Astrocyte (in vitro differentiated cells and primary cell): ENCODE results near the gene GPD2. TPM values are rescaled to one million over a fixed set of nuclear protein-coding genes. Genes with fewer than 3 reads are reported as not detected.

Source experiments
- DNase-seq: peaks from one replicate; pipeline ENCODE4 v3.0.0-alpha.2; 2010; ENCODE audit warnings: low read depth
- FAIRE-seq: peaks from 2 replicates; lab custom pipeline; 2011; peaks lifted over from hg19 to GRCh38; lab: Jason Lieb, UNC
- H2AFZ ChIP-seq: 2 replicates; pipeline ENCODE4 v1.6.0; 2012; ENCODE audit warnings: low read depth, low read length, inconsistent platforms
- H3K27ac ChIP-seq: 2 replicates; pipeline ENCODE4 v1.5.1; 2011; ENCODE audit warnings: low read depth, low read length, inconsistent platforms
- H3K27me3 ChIP-seq: 2 replicates; pipeline ENCODE4 v1.6.0; 2011; ENCODE audit warnings: low read length, inconsistent platforms; ENCODE audit not compliant: insufficient read depth
- H3K36me3 ChIP-seq: 2 replicates; pipeline ENCODE4 v1.5.1; 2011; ENCODE audit warnings: low read length, inconsistent platforms; ENCODE audit not compliant: insufficient read depth
- H3K4me1 ChIP-seq: 2 replicates; pipeline ENCODE4 v1.5.1; 2011; ENCODE audit warnings: low read length, inconsistent platforms; ENCODE audit not compliant: insufficient read depth
- H3K4me2 ChIP-seq: 2 replicates; pipeline ENCODE4 v1.6.0; 2012; ENCODE audit warnings: low read length, inconsistent platforms
- H3K4me3 ChIP-seq: 2 replicates; pipeline ENCODE4 v1.5.1; 2011; ENCODE audit warnings: low read depth, mild to moderate bottlenecking, low read length, inconsistent platforms; ENCODE audit not compliant: insufficient read depth
- H3K79me2 ChIP-seq: 2 replicates; pipeline ENCODE4 v1.6.0; 2012; ENCODE audit warnings: mild to moderate bottlenecking, low read length, inconsistent platforms; ENCODE audit not compliant: insufficient read depth
- H3K9ac ChIP-seq: 2 replicates; pipeline ENCODE4 v1.6.0; 2012; ENCODE audit warnings: mild to moderate bottlenecking, low read length, inconsistent platforms
- H3K9me3 ChIP-seq: 2 replicates; pipeline ENCODE4 v1.5.1; 2012; ENCODE audit warnings: low read depth, mild to moderate bottlenecking, low read length, inconsistent platforms; ENCODE audit not compliant: insufficient read depth
- H4K20me1 ChIP-seq: 2 replicates; pipeline ENCODE4 v1.6.0; 2012; ENCODE audit warnings: low read length, inconsistent platforms; ENCODE audit not compliant: insufficient read depth
- H3K27ac Mint-ChIP-seq: one replicate; pipeline ENCODE4 v1.8.0; 2021; ENCODE audit warnings: mild to moderate bottlenecking, mixed read lengths; ENCODE audit not compliant: unreplicated experiment
- H3K27me3 Mint-ChIP-seq: one replicate; pipeline ENCODE4 v1.8.0; 2021; ENCODE audit warnings: low read depth, mixed read lengths; ENCODE audit not compliant: unreplicated experiment
- H3K36me3 Mint-ChIP-seq: one replicate; pipeline ENCODE4 v1.8.0; 2021; ENCODE audit warnings: low read depth, mixed read lengths; ENCODE audit not compliant: unreplicated experiment
- H3K4me1 Mint-ChIP-seq: one replicate; pipeline ENCODE4 v1.8.0; 2021; ENCODE audit warnings: low read depth, mixed read lengths; ENCODE audit not compliant: unreplicated experiment
- H3K4me3 Mint-ChIP-seq: one replicate; pipeline ENCODE4 v1.8.0; 2021; ENCODE audit warnings: mild to moderate bottlenecking, moderate library complexity, mixed read lengths; ENCODE audit not compliant: unreplicated experiment
- H3K9me3 Mint-ChIP-seq: one replicate; pipeline ENCODE4 v1.8.0; 2021; ENCODE audit warnings: mild to moderate bottlenecking, mixed read lengths; ENCODE audit not compliant: unreplicated experiment
- EZH2 ChIP-seq: IDR thresholded peaks from 2 replicates; pipeline ENCODE4 v1.6.1; 2012; ENCODE audit warnings: mild to moderate bottlenecking, low read length, inconsistent platforms; ENCODE audit not compliant: insufficient read depth
- total RNA-seq: library from RNA; stranded (reverse); gene quantifications from 2 replicates; pipeline ENCODE4 v1.2.1, GENCODE V29; 2021
- TF ChIP-seq, protein P1 (sequence below): IDR thresholded peaks from 2 replicates; pipeline ENCODE4 v1.5.1; 2011; ENCODE audit warnings: low read depth, mild to moderate bottlenecking, inconsistent platforms, low read length, moderate library complexity; ENCODE audit not compliant: insufficient read depth

Gene GPD2
- total RNA-seq, 1 donor from 2014 or later: 29.0 TPM

DNA sequence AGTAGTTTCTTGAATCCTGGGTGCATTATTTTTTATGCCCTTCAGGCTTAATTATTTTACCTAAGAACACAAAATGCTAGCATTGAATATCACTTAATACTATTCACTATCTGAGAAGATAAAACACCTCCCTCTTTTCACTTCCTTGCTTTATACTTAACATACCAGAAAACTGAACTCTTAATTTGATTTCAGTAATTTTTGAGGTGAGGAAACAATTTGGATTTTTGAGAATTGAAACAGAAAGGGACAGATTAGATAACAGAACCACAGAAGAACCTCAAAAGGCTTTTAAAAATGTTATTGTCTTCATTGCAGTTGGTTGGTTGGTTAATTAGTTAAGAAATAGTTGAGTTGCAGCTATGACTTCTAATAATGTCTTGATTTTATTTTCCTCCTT, 69.5 kb downstream of the GPD2 start:
- no peak overlapping the region for H2AFZ ChIP-seq
- no peaks in the 10 kb centered on the region for H4K20me1 ChIP-seq
- TF ChIP-seq, protein P1, sequence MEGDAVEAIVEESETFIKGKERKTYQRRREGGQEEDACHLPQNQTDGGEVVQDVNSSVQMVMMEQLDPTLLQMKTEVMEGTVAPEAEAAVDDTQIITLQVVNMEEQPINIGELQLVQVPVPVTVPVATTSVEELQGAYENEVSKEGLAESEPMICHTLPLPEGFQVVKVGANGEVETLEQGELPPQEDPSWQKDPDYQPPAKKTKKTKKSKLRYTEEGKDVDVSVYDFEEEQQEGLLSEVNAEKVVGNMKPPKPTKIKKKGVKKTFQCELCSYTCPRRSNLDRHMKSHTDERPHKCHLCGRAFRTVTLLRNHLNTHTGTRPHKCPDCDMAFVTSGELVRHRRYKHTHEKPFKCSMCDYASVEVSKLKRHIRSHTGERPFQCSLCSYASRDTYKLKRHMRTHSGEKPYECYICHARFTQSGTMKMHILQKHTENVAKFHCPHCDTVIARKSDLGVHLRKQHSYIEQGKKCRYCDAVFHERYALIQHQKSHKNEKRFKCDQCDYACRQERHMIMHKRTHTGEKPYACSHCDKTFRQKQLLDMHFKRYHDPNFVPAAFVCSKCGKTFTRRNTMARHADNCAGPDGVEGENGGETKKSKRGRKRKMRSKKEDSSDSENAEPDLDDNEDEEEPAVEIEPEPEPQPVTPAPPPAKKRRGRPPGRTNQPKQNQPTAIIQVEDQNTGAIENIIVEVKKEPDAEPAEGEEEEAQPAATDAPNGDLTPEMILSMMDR: no peak
- TF ChIP-seq EZH2: no peak
- Mint-ChIP-seq H3K27ac (no peak overlapping the region), H3K4me3 (no peak overlapping the region), H3K36me3 (no peaks in the 10 kb centered on the region), H3K4me1 (no peaks in the 10 kb centered on the region), H3K9me3 (no peaks in the 10 kb centered on the region), H3K27me3 (no peaks in the 10 kb centered on the region)
- no peaks in the 10 kb centered on the region for H3K79me2 ChIP-seq
- FAIRE-seq (no peak), DNase-seq (peak; percentile 14)
- no peak overlapping the region for H3K9ac ChIP-seq
- H3K27ac ChIP-seq: no peak overlapping the region
- no peaks in the 10 kb centered on the region for H3K9me3 ChIP-seq
- no peaks in the 10 kb centered on the region for H3K4me1 ChIP-seq
- H3K27me3 ChIP-seq: no peaks in the 10 kb centered on the region
- H3K36me3 ChIP-seq: no peaks in the 10 kb centered on the region
- no peak overlapping the region for H3K4me3 ChIP-seq
- H3K4me2 ChIP-seq: no peak overlapping the region

DNA sequence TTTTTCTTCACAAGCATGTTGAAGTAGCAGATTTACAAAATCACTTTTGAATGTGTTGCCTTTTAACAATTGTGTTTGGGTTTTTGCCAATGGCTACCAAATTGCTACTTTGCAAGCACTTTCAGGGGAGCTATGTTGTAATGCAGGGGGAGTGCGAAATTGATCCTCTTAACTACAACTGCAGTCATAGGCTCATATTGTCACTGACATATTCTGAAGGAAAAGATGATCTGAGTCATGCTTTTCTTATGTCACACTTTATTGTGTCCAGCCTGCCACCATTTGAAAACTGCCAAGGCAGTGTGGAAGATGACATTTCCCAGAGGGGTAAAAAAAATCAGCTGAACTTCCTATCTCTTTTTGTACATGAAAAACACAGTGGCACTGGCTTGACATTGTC, 74.9 kb downstream of the GPD2 start:
- Mint-ChIP-seq H3K4me3 (no peak overlapping the region), H3K9me3 (no peaks in the 10 kb centered on the region), H3K27ac (no peak overlapping the region), H3K4me1 (no peaks in the 10 kb centered on the region), H3K36me3 (peaks cover 2% of the 10 kb centered on the region), H3K27me3 (no peaks in the 10 kb centered on the region)
- no peak for TF ChIP-seq EZH2
- TF ChIP-seq, protein P1: no peak
- H3K4me2 ChIP-seq: no peak overlapping the region
- H2AFZ ChIP-seq: no peak overlapping the region
- H3K27ac ChIP-seq: no peak overlapping the region
- FAIRE-seq (no peak), DNase-seq (no peak)
- H3K9me3 ChIP-seq: no peaks in the 10 kb centered on the region
- H3K9ac ChIP-seq: no peak overlapping the region
- no peaks in the 10 kb centered on the region for H3K4me1 ChIP-seq
- no peaks in the 10 kb centered on the region for H3K36me3 ChIP-seq
- no peaks in the 10 kb centered on the region for H3K27me3 ChIP-seq
- no peaks in the 10 kb centered on the region for H3K79me2 ChIP-seq
- no peaks in the 10 kb centered on the region for H4K20me1 ChIP-seq
- H3K4me3 ChIP-seq: no peak overlapping the region

DNA sequence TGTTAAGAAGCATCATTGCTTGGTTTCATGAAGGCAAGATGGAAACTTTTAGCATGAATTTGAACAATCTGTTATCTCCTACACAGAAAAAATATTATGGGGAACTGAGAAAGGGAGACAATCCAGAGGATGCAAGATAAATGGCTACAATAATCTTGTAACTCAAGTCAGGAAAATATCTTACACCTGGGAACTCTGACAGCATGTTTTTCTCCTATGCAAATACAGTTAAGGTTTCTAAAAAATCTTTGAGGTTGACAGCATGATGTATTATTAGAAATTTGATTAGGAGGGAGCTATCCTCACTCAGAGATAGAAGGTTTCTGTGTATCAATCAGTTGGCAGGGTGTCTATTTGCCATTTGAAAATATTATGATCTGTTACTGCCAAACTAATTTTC, 75.6 kb downstream of the GPD2 start:
- TF ChIP-seq EZH2: no peak
- TF ChIP-seq, protein P1: no peak
- no peaks in the 10 kb centered on the region for H3K4me1 Mint-ChIP-seq
- H3K79me2 ChIP-seq: no peaks in the 10 kb centered on the region

More for the DNA sequence above, 75.6 kb downstream of the GPD2 start:
- H3K27me3 Mint-ChIP-seq: no peaks in the 10 kb centered on the region
- H3K4me1 ChIP-seq: no peaks in the 10 kb centered on the region
- no peaks in the 10 kb centered on the region for H4K20me1 ChIP-seq
- H2AFZ ChIP-seq: no peak overlapping the region
- H3K27ac ChIP-seq: no peak overlapping the region
- H3K9me3 ChIP-seq: no peaks in the 10 kb centered on the region
- no peaks in the 10 kb centered on the region for H3K9me3 Mint-ChIP-seq
- H3K27ac Mint-ChIP-seq: no peak overlapping the region
- no peak overlapping the region for H3K4me2 ChIP-seq
- H3K4me3 Mint-ChIP-seq: no peak overlapping the region
- H3K4me3 ChIP-seq: no peak overlapping the region
- FAIRE-seq: no peak
- H3K36me3 Mint-ChIP-seq: peaks cover 2% of the 10 kb centered on the region
- no peaks in the 10 kb centered on the region for H3K27me3 ChIP-seq
- H3K36me3 ChIP-seq: no peaks in the 10 kb centered on the region
- DNase-seq: no peak
- no peak overlapping the region for H3K9ac ChIP-seq
